CD8-positive, alpha-beta memory T cell (primary cell): ENCODE results near the gene DPH1. TPM values are rescaled to one million over a fixed set of nuclear protein-coding genes. Genes with fewer than 3 reads are reported as not detected.
A peak's percentile ranks its signal among the peaks of the same experiment; 100 is the strongest.
"Not testable (repeated sequence)": the region's sequence is repeated elsewhere in the genome, so short reads cannot be mapped to it uniquely, and the experiment has no call there.

Experiments
- CTCF ChIA-PET: fragments of 350-600 bp; sonication (Branson Sonifier 250); formaldehyde crosslinking; loops from one replicate; lab custom pipeline; 2021; ENCODE audit warnings: antibody characterized with exemption; lab: Charles Lee
- POLR2A ChIA-PET: fragments of 350-600 bp; sonication (Branson Sonifier 250); formaldehyde crosslinking; loops from one replicate; lab custom pipeline; 2021; ENCODE audit warnings: antibody characterized with exemption; lab: Charles Lee
- DNase-seq, 5 donors: peaks; one replicate each; pipeline versions ENCODE4 v3.0.0 to v3.0.0-alpha.2; 2020 to 2022; ENCODE audit warnings: mixed read lengths in 1 of 5
- H3K27ac ChIP-seq: one replicate; pipeline ENCODE4 v1.7.0; 2013; ENCODE audit warnings: low read depth, mild to moderate bottlenecking, low read length, moderate library complexity
- H3K27me3 ChIP-seq: 2 replicates; pipeline ENCODE4 v1.7.0; 2013; ENCODE audit warnings: low read length, mild to moderate bottlenecking; ENCODE audit not compliant: insufficient read depth, poor library complexity, severe bottlenecking
- H3K36me3 ChIP-seq: 2 replicates; pipeline ENCODE4 v1.7.0; 2013; ENCODE audit warnings: mild to moderate bottlenecking, low read length, moderate library complexity; ENCODE audit not compliant: insufficient read depth
- H3K4me1 ChIP-seq: 2 replicates; pipeline ENCODE4 v1.7.0; 2013; ENCODE audit warnings: mild to moderate bottlenecking, low read length, moderate library complexity; ENCODE audit not compliant: insufficient read depth
- H3K4me3 ChIP-seq: 2 replicates; pipeline ENCODE4 v1.7.0; 2013; ENCODE audit warnings: mild to moderate bottlenecking, low read length
- H3K9me3 ChIP-seq: 2 replicates; pipeline ENCODE4 v1.7.0; 2013; ENCODE audit warnings: mild to moderate bottlenecking, low read length
- H3K27ac Mint-ChIP-seq, 8 donors: one replicate each; pipeline ENCODE4 v1.8.0; 2020 to 2021; ENCODE audit warnings: mixed read lengths in 8 of 8, mild to moderate bottlenecking in 6 of 8, inconsistent platforms in 3 of 8, moderate library complexity in 3 of 8
- H3K27me3 Mint-ChIP-seq, 2 donors: one replicate each; pipeline ENCODE4 v1.8.0; 2020 to 2021; ENCODE audit warnings: mixed read lengths in 2 of 2, mild to moderate bottlenecking in 1 of 2, moderate library complexity in 1 of 2
- H3K36me3 Mint-ChIP-seq, 3 donors: one replicate each; pipeline ENCODE4 v1.8.0; 2020 to 2021; ENCODE audit warnings: mixed read lengths in 3 of 3, inconsistent platforms in 1 of 3, mild to moderate bottlenecking in 1 of 3
- H3K4me1 Mint-ChIP-seq, 3 donors: one replicate each; pipeline ENCODE4 v1.8.0; 2020 to 2021; ENCODE audit warnings: mixed read lengths in 3 of 3, inconsistent platforms in 1 of 3, mild to moderate bottlenecking in 1 of 3
- H3K4me3 Mint-ChIP-seq, 7 donors: one replicate each; pipeline ENCODE4 v1.8.0; 2020 to 2021; ENCODE audit warnings: mixed read lengths in 7 of 7, mild to moderate bottlenecking in 6 of 7, moderate library complexity in 4 of 7, inconsistent platforms in 2 of 7
- H3K9me3 Mint-ChIP-seq, 5 donors: one replicate each; pipeline ENCODE4 v1.8.0; 2020 to 2022; ENCODE audit warnings: mixed read lengths in 5 of 5, mild to moderate bottlenecking in 3 of 5, moderate library complexity in 2 of 5, inconsistent platforms in 1 of 5
- polyA plus RNA-seq: library from polyadenylated mRNA; unstranded; fragments of 300-500 nt; fragmentation: Illumina TruSeq; gene quantifications from one replicate; pipeline ENCODE4 v1.2.3, GENCODE V29; 2021
- total RNA-seq, 2 experiments: library from RNA; stranded (reverse); gene quantifications; one replicate each; pipeline ENCODE4 v1.2.3, GENCODE V29; 2021

Gene DPH1
- total RNA-seq (10 to 100 TPM; 38.5 to 43.8 TPM), polyA plus RNA-seq (33.2 TPM)

DNA sequence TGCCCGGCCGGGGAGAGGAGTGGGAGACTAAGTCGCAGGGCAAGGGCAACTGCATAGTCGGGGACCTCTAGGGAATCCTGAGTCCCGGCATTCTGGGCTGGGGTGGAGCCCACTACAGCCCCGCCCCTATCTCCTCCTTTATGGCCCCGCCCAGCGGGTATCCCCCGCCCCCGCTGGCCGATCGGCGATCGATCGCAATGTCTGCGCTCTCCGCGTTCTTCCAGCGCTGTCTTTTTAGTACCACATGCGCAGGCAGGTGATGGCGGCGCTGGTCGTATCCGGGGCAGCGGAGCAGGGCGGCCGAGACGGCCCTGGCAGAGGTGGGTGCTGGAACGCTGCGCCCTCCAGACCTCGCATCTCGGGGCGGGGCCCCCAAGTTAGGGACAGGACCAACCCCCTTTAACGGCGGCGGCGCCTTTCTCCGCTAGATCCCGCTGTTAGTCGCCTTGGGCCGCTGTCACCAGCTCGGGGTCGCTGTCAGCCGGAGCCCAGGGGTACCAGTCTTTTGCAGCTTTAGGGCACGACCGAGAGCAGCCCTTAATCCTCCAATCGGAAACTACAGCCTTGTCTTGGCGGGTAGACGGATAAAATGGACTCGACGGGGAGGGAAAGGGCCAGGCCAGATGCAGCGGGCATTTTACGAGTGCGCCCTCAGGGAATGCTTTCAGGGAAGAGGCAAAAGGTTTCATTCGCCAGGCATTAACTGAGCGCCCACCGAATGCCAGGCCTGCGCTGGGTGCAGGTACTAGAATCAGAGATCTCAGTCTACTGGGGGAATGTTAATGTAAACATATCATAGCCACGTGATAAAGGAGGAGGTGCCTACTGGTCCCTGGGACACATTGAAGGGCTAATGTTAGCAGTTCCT is at the start of gene DPH1:
DPH1 (plus strand) TSS at position 243 of the 868 bp plus-strand sequence; CDS start at position 260, 17 bp downstream.
- peak within 1 kb of the TSS; percentile 90 to 98 (median 96) for H3K4me3 Mint-ChIP-seq
- no peaks in the 10 kb centered on the region for H3K9me3 ChIP-seq
- H3K36me3 ChIP-seq: no peaks in the 10 kb centered on the region
- peak within 1 kb of the TSS; percentile 99 for H3K4me3 ChIP-seq
- H3K4me1 ChIP-seq: peaks cover 34% of the 10 kb centered on the region
- CTCF ChIA-PET: interaction anchor here (1.4 to 1.6 kb wide), 2 partner anchors 126 to 215 kb away, joined by 3 to 4 read pairs; no protein-coding TSS in a partner anchor
- H3K27ac ChIP-seq: peak within 1 kb of the TSS; percentile 82
- peak; percentile 75 to 89 (median 79) for DNase-seq
- peaks cover 15 to 22% of the 10 kb centered on the region in 2 donors for H3K27me3 Mint-ChIP-seq
- POLR2A ChIA-PET: interaction anchor here (0.6 to 1.1 kb wide), 3 partner anchors 10 to 426 kb away, joined by 3 read pairs; partner anchors contain the start of gene OVCA2
- H3K27ac Mint-ChIP-seq: peak within 1 kb of the TSS; percentile 83 to 96 (median 86)
- H3K36me3 Mint-ChIP-seq: peaks cover 0 to 26% (median 2%) of the 10 kb centered on the region in 3 donors
- peaks cover 5% of the 10 kb centered on the region for H3K27me3 ChIP-seq
- H3K9me3 Mint-ChIP-seq: no peaks in the 10 kb centered on the region
- H3K4me1 Mint-ChIP-seq: peaks cover 25 to 46% (median 34%) of the 10 kb centered on the region in 3 donors

DNA sequence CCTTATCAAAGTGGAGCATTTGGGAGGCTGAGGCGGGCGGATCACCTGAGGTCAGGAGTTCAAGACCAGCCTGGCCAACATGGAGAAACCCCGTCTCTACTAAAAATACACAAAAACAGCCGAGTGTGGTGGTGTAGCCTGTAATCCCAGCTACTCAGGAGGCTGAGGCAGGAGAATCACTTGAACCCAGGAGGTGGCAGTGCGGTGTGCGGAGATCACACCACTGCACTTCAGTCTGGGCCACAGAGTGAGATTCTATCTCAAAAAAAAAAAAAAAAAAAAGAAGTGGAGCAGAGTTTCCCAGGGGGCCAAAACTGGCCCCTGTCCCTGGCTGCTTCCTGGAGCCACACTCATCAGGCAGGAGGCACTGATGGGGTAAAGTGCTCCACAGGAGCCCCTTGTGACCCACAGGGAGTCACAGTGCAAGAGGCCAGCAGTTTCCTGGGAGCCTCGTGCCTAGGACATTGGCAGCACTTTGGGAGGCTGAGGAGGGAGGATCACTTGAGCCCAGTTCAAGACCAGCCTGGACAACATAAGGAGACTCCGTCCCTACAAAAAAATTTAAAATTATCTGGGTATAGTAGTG is 49.2 kb upstream of the DPH1 start:
- Mint-ChIP-seq H3K4me3 (no peak overlapping the region), H3K9me3 (no peaks in the 10 kb centered on the region), H3K27me3 (peaks cover 0 to 14% of the 10 kb centered on the region in 2 donors), H3K27ac (no peak overlapping the region), H3K36me3 (no peaks in the 10 kb centered on the region), H3K4me1 (peaks cover 7 to 14% (median 14%) of the 10 kb centered on the region in 3 donors)
- Histone ChIP-seq H3K36me3 (no peaks in the 10 kb centered on the region), H3K27ac (no peak overlapping the region), H3K27me3 (no peaks in the 10 kb centered on the region), H3K4me3 (no peak overlapping the region), H3K9me3 (no peaks in the 10 kb centered on the region), H3K4me1 (peaks cover 5% of the 10 kb centered on the region)
- no peak for DNase-seq
- POLR2A ChIA-PET: no interaction called here
- CTCF ChIA-PET: no interaction called here

DNA sequence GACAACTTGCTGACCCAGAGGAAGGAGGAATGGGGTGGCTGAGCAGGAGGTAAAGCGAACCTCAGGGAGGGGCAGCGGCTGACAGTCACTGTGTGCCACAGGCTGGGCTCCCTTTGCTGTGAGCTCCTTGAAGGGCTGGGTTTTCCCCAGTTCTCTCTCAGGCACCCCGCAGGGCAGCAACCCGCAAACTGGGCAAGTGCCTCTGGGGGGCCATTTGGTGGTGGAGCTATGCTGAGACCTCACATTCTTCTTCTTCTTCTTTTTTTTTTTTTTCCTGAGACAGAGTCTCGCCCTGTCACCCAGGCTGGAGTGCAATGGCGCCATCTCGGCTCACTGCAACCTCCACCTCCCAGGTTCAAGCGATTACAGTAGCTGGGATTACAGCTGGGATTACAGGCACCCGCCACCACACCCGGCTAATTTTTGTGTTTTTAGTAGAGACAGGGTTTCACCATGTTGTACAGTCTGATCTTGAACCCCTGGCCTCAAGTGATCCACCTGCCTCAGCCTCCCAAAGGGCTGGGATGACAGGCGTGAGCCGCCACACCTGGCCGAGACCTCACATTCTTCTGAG is 47.1 kb upstream of the DPH1 start:
- H3K27me3 ChIP-seq, CTCF ChIA-PET, H3K4me1 Mint-ChIP-seq, H3K36me3 ChIP-seq, H3K4me3 ChIP-seq, H3K36me3 Mint-ChIP-seq, H3K4me1 ChIP-seq, POLR2A ChIA-PET, H3K27me3 Mint-ChIP-seq, H3K9me3 ChIP-seq, H3K27ac Mint-ChIP-seq, H3K27ac ChIP-seq, DNase-seq, H3K9me3 Mint-ChIP-seq, H3K4me3 Mint-ChIP-seq: not testable (repeated sequence)

DNA sequence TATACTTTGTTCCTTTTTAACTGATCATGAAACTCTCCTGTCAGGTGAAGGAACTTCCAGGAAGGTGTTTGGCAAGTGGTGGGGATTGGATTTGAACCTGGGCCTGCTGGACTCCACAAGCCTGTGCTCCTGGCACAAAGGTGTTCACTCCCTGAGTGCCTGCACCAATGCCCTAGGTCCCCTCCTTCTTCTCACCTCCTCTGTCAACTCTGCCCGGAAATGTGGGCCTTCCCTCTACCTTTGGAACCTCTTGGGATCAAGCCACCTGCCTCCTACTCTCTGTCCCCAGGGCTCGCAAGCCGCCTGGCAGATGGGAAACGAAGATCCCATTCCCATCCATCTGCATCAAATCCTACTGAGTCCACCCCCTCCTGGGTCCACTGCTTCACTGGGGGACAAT is 44.9 kb upstream of the DPH1 start:
- no peaks in the 10 kb centered on the region for H3K36me3 ChIP-seq
- Mint-ChIP-seq H3K27ac (peak overlapping the region in 1 of 8 donors; percentile 50), H3K36me3 (no peaks in the 10 kb centered on the region), H3K27me3 (peaks cover 3 to 4% of the 10 kb centered on the region in 2 donors), H3K4me3 (no peak overlapping the region), H3K4me1 (no peaks in the 10 kb centered on the region), H3K9me3 (no peaks in the 10 kb centered on the region)
- ChIA-PET CTCF (no interaction called here), POLR2A (no interaction called here)
- H3K4me1 ChIP-seq: no peaks in the 10 kb centered on the region
- no peaks in the 10 kb centered on the region for H3K9me3 ChIP-seq
- no peaks in the 10 kb centered on the region for H3K27me3 ChIP-seq
- H3K4me3 ChIP-seq: no peak overlapping the region
- no peak for DNase-seq
- no peak overlapping the region for H3K27ac ChIP-seq

DNA sequence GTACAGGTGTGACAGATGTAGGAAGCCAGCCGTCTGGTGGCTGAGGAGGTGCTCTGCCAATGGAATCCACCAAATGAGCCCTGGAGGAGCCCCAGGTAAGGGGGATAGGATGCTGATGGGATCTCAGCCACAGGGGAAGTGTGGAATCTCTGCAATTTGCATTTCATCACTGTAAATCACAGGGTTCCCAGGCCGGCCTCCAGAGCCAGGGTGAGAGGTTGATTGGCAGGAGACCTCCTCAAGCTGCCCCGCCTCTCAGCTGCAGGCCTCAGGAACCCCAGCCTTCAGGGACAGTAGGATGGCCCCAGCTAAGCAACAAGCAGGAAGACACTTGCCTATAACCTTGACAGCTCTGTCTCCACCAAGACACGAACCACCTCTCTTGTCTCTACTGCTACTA is 44.3 kb upstream of the DPH1 start:
- ChIA-PET POLR2A (no interaction called here), CTCF (no interaction called here)
- H3K4me1 ChIP-seq: no peaks in the 10 kb centered on the region
- no peaks in the 10 kb centered on the region for H3K36me3 ChIP-seq
- Mint-ChIP-seq H3K4me1 (no peaks in the 10 kb centered on the region), H3K4me3 (no peak overlapping the region), H3K27ac (no peak overlapping the region), H3K27me3 (peaks cover 4 to 5% of the 10 kb centered on the region in 2 donors), H3K9me3 (no peaks in the 10 kb centered on the region), H3K36me3 (no peaks in the 10 kb centered on the region)
- H3K27ac ChIP-seq: no peak overlapping the region
- no peaks in the 10 kb centered on the region for H3K9me3 ChIP-seq
- no peak overlapping the region for H3K4me3 ChIP-seq
- no peak for DNase-seq
- no peaks in the 10 kb centered on the region for H3K27me3 ChIP-seq

DNA sequence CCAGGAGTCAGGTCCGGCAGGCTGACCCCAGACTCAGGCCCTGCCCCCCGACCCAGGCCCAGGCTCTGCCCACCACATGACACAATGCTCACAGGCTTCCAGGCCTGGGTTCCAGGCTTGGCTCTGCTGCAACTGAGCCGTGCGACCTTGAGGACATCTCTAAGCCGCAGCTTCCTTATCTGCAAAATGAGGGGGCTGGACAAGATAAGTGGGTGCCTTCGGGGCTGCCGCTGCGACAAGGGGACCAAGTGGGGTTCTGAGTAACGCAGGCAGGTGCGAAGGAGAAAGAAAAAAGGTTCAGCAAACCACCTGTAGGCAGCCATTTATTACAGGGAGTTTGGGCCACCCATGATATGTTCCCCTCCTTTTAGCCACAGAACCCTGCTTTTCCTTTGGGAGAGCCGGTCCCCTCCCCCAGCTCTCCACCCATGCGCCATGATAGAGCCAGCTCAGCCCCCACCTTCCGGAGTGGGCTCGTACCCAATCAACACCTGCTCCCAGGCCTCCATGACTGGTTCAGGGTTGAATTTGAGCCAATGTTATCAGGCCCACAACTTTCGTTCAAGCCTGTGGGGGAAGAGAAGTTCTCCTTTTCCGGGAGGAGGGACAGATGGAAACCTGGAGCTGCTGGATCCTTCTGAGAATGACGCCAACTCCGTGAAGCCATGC is 43.0 kb upstream of the DPH1 start:
- no peak overlapping the region for H3K27ac Mint-ChIP-seq
- no peaks in the 10 kb centered on the region for H3K9me3 ChIP-seq
- no peaks in the 10 kb centered on the region for H3K4me1 ChIP-seq
- H3K27ac ChIP-seq: peak overlapping the region; percentile 31
- DNase-seq: no peak
- POLR2A ChIA-PET: no interaction called here
- H3K27me3 Mint-ChIP-seq: peaks cover 4 to 6% of the 10 kb centered on the region in 2 donors
- no peaks in the 10 kb centered on the region for H3K4me1 Mint-ChIP-seq
- H3K4me3 ChIP-seq: no peak overlapping the region
- H3K27me3 ChIP-seq: no peaks in the 10 kb centered on the region
- H3K36me3 ChIP-seq: no peaks in the 10 kb centered on the region
- no peaks in the 10 kb centered on the region for H3K9me3 Mint-ChIP-seq
- CTCF ChIA-PET: no interaction called here
- H3K36me3 Mint-ChIP-seq: no peaks in the 10 kb centered on the region
- H3K4me3 Mint-ChIP-seq: no peak overlapping the region

- Mint-ChIP-seq H3K4me3 (no peak overlapping the region), H3K36me3 (no peaks in the 10 kb centered on the region), H3K9me3 (no peaks in the 10 kb centered on the region), H3K27me3 (peaks cover 8% of the 10 kb centered on the region in 2 donors), H3K27ac (peak overlapping the region in 1 of 8 donors; percentile 69), H3K4me1 (no peaks in the 10 kb centered on the region)
- POLR2A ChIA-PET: no interaction called here
- Histone ChIP-seq H3K9me3 (no peaks in the 10 kb centered on the region), H3K4me3 (no peak overlapping the region), H3K4me1 (no peaks in the 10 kb centered on the region), H3K27ac (no peak overlapping the region), H3K27me3 (no peaks in the 10 kb centered on the region), H3K36me3 (no peaks in the 10 kb centered on the region)
- no peak for DNase-seq
- CTCF ChIA-PET: no interaction called here
These were observed 40.8 kb upstream of the DPH1 start for GRCh38 chr17:1989135-1989534.
